K562 (cell line): ENCODE results near the gene TPO. TPM values are rescaled to one million over a fixed set of nuclear protein-coding genes. Genes with fewer than 3 reads are reported as not detected.

Experiments
- ATAC-seq: fragments of 200-7000 bp; cut with Tn5 transposase; 3 replicates; pipeline ENCODE4 v1.9.1; 2020; ENCODE audit warnings: moderate library complexity
- BruUV-seq: library from RNA; stranded (reverse); fragments of 400-500 nt; replicated peaks from 2 replicates; lab custom pipeline; 2021; lab: Mats Ljungman, UMichigan
- CTCF ChIA-PET: fragments of 300-600 bp; formaldehyde crosslinking; extraction: SDS; loops from one replicate; lab custom pipeline; 2021; ENCODE audit warnings: low intra/inter-chr PET ratio; lab: Yijun Ruan, JAX
- POLR2A ChIA-PET: fragments of 300-600, 350-650 bp; sonication (Branson Sonifier 250); formaldehyde crosslinking; extraction: SDS; loops from one replicate; lab custom pipeline; 2021; ENCODE audit warnings: antibody characterized with exemption, inconsistent platforms; lab: Yijun Ruan, JAX
- DNase-seq, 4 experiments: peaks; one replicate each; pipeline versions ENCODE4 v3.0.0 to v3.0.0-alpha.2; 2011 to 2018; ENCODE audit warnings: low spot score in 3 of 4, mixed read lengths in 3 of 4; ENCODE audit errors: extremely low read depth in 1 of 4
- FAIRE-seq: peaks from 2 replicates; lab custom pipeline; 2011; peaks lifted over from hg19 to GRCh38; lab: Jason Lieb, UNC
- H2AFZ ChIP-seq: 2 replicates; pipeline ENCODE4 v1.6.0; 2011; ENCODE audit warnings: low read depth, low read length, control low read depth, inconsistent platforms
- H3K27ac ChIP-seq: fragments of 200-600 bp; 3 replicates; pipeline ENCODE4 v1.8.0; 2011; ENCODE audit warnings: low read depth, mild to moderate bottlenecking, control low read depth, inconsistent platforms, low read length, moderate library complexity, mixed read lengths; ENCODE audit errors: extremely low read depth
- H3K27me3 ChIP-seq, 2 experiments: fragments of 300-600 bp in 1 of 2; 2 replicates in 1 of 2; 3 replicates in 1 of 2; pipeline versions ENCODE4 v1.6.0 to v1.8.0; 2011; ENCODE audit warnings: inconsistent platforms in 2 of 2, low read length in 2 of 2, mild to moderate bottlenecking in 1 of 2, mixed read lengths in 1 of 2, moderate library complexity in 1 of 2; ENCODE audit not compliant: control insufficient read depth in 2 of 2, insufficient read depth in 2 of 2
- H3K36me3 ChIP-seq: fragments of 300-600 bp; 3 replicates; pipeline ENCODE4 v1.8.0; 2011; ENCODE audit warnings: mild to moderate bottlenecking, low read length, inconsistent platforms; ENCODE audit not compliant: control insufficient read depth, insufficient read depth
- H3K4me1 ChIP-seq, 2 experiments: fragments of 200-600 bp in 1 of 2; replicated peaks in 1 of 2; 2 replicates in 1 of 2; 3 replicates in 1 of 2; pipeline versions ENCODE4 v1.5.1 to v1.8.0; 2011; ENCODE audit warnings: inconsistent platforms in 2 of 2, low read length in 2 of 2, mild to moderate bottlenecking in 1 of 2, mixed read lengths in 1 of 2, moderate library complexity in 1 of 2; ENCODE audit not compliant: control insufficient read depth in 2 of 2, insufficient read depth in 2 of 2
- H3K4me2 ChIP-seq: 2 replicates; pipeline ENCODE4 v1.6.1; 2011; ENCODE audit warnings: low read length, control low read depth, inconsistent platforms, mixed read lengths; ENCODE audit not compliant: insufficient read depth
- H3K4me3 ChIP-seq: fragments of 200-600 bp; sonication (generic), shearing (Covaris generic); 2 replicates; pipeline ENCODE4 v1.5.1; 2016; ENCODE audit warnings: control low read depth, inconsistent platforms
- H3K79me2 ChIP-seq: fragments of 200-600 bp; 3 replicates; pipeline ENCODE4 v1.8.0; 2011; ENCODE audit warnings: low read length, inconsistent platforms; ENCODE audit not compliant: control insufficient read depth, insufficient read depth
- H3K9ac ChIP-seq, 2 experiments: 2 replicates each; pipeline versions ENCODE4 v1.6.0 to v1.6.1; 2011; ENCODE audit warnings: low read depth in 2 of 2, low read length in 2 of 2, control low read depth in 1 of 2, inconsistent platforms in 1 of 2, mild to moderate bottlenecking in 1 of 2, mixed read lengths in 1 of 2; ENCODE audit not compliant: insufficient read depth in 1 of 2
- H3K9me1 ChIP-seq: one replicate; pipeline ENCODE4 v1.6.0; 2011; ENCODE audit warnings: inconsistent platforms, mild to moderate bottlenecking, low read length, moderate library complexity; ENCODE audit not compliant: control insufficient read depth, insufficient read depth
- H3K9me3 ChIP-seq: replicated peaks from 2 replicates; pipeline ENCODE4 v1.5.1; 2011; ENCODE audit warnings: low read depth, low read length, inconsistent platforms; ENCODE audit not compliant: control insufficient read depth, insufficient read depth
- H4K20me1 ChIP-seq: replicated peaks from 2 replicates; pipeline ENCODE4 v1.6.1; 2011; ENCODE audit warnings: low read length, inconsistent platforms, mixed read lengths; ENCODE audit not compliant: control insufficient read depth, insufficient read depth
- ASH1L ChIP-seq: fragments of 450-650 bp; IDR thresholded peaks from 2 replicates; pipeline ENCODE4 v1.6.1; 2018; ENCODE audit warnings: borderline replicate concordance, mild to moderate bottlenecking, low read depth; ENCODE audit not compliant: partially characterized antibody
- E4F1 ChIP-seq: fragments of 250-450 bp; sonication (Bioruptor Pico); IDR thresholded peaks from 2 replicates; pipeline ENCODE4 v1.5.0; 2021; ENCODE audit warnings: mild to moderate bottlenecking, borderline replicate concordance
- ELF1 ChIP-seq: fragments of 200-800 bp; sonication (Bioruptor generic); IDR thresholded peaks from 2 replicates; pipeline ENCODE4 v1.6.1; 2016; ENCODE audit warnings: missing genetic modification characterization, missing compliant biosample characterization
- FOXK2 ChIP-seq, 2 experiments: fragments of 450-650 bp; IDR thresholded peaks in 1 of 2; conservative IDR thresholded peaks in 1 of 2; 2 replicates each; pipeline ENCODE4 v1.6.1; 2016; ENCODE audit warnings: low read depth in 2 of 2, mild to moderate bottlenecking in 1 of 2
- KDM4B ChIP-seq, 2 experiments: fragments of 450-650 bp in 1 of 2; sonication (generic) in 1 of 2; IDR thresholded peaks; 2 replicates each; pipeline ENCODE4 v1.6.1; 2016 to 2017; ENCODE audit warnings: borderline replicate concordance in 2 of 2, antibody characterized with exemption in 1 of 2, low read depth in 1 of 2, mild to moderate bottlenecking in 1 of 2
- MECOM ChIP-seq: fragments of 250-450 bp; sonication (Bioruptor Pico); IDR thresholded peaks from 2 replicates; pipeline ENCODE4 v1.8.0; 2022; ENCODE audit warnings: inconsistent platforms
- OTX1 ChIP-seq: fragments of 450-650 bp; formaldehyde crosslinking; IDR thresholded peaks from 2 replicates; pipeline ENCODE4 v1.4.0; 2022; ENCODE audit warnings: mild to moderate bottlenecking
- PHF8 ChIP-seq: fragments of 200-600 bp; sonication (generic); IDR thresholded peaks from 2 replicates; pipeline ENCODE4 v1.6.1; 2012; ENCODE audit warnings: mixed run types, mild to moderate bottlenecking, inconsistent platforms, low read length, moderate library complexity, borderline replicate concordance
- SMAD1 ChIP-seq: fragments of 150-350 bp; IDR thresholded peaks from 2 replicates; pipeline ENCODE4 v1.6.1; 2014; ENCODE audit warnings: low read length, low read depth; ENCODE audit not compliant: partially characterized antibody
- SPI1 ChIP-seq: IDR thresholded peaks from 2 replicates; pipeline ENCODE4 v1.6.1; 2011; ENCODE audit warnings: low read depth, low read length, control low read depth, borderline replicate concordance
- TEAD1 ChIP-seq, 2 experiments: fragments of 450-650 bp in 1 of 2; sonication (generic) in 1 of 2; formaldehyde crosslinking; IDR thresholded peaks; 2 replicates each; pipeline versions ENCODE4 v1.4.0 to v1.8.0; 2020 to 2022; ENCODE audit warnings: mild to moderate bottlenecking in 2 of 2, missing genetic modification reagents in 1 of 2
- ZBTB1 ChIP-seq: sonication (generic); formaldehyde crosslinking; IDR thresholded peaks from 2 replicates; pipeline ENCODE4 v1.8.1; 2023; ENCODE audit warnings: missing genetic modification reagents, low read depth, mild to moderate bottlenecking, borderline replicate concordance
- ZHX1 ChIP-seq: fragments of 150-350 bp; conservative IDR thresholded peaks from 2 replicates; pipeline ENCODE4 v1.6.1; 2014; ENCODE audit warnings: low read length
- WGBS: fragments of 100-300 bp; shearing (Covaris generic); methylation state at CpG from one replicate; pipeline ENCODE4 v1.1.6; 2016; ENCODE audit warnings: low coverage, mixed read lengths; ENCODE audit not compliant: insufficient coverage; ENCODE audit errors: missing lambda C conversion rate; 5-methylcytosine and 5-hydroxymethylcytosine counted together
- in situ Hi-C: fragments of 300-500 bp; cut with MboI; formaldehyde crosslinking; loops from 4 replicates; pipeline ENCODE4 v1.15.0; 2018; ENCODE audit warnings: inconsistent platforms, mixed read lengths
- intact Hi-C: fragments of 100-400 bp; cut with micrococcal nuclease; formaldehyde crosslinking; loops from 2 replicates; pipeline ENCODE4 v1.14.2; 2022
- polyA plus RNA-seq, 8 experiments: library from polyadenylated mRNA; depleted of rRNA in 4 of 8; stranded (reverse) in 5 of 8; unstranded in 3 of 8; fragments of >200 nt; fragmentation: Nextera tagmentation in 2 of 8; fragmentation: Illumina TruSeq in 1 of 8; extraction: Ambion mirVana in 2 of 8; extraction: Trizol in 1 of 8; gene quantifications; 2 replicates each; pipeline versions ENCODE4 v1.2.1 to v1.2.3, GENCODE V29; 2011 to 2014; ENCODE audit warnings: inconsistent platforms in 1 of 8, missing spikeins in 1 of 8
- total RNA-seq, 7 experiments: library from RNA; depleted of rRNA in 6 of 7; stranded (reverse); fragments of >200 nt in 6 of 7; fragmentation: Illumina TruSeq in 2 of 7; extraction: Trizol in 2 of 7; gene quantifications; 2 replicates each; pipeline versions ENCODE4 v1.2.1 to v1.2.3, GENCODE V29; 2011 to 2021; ENCODE audit warnings: low replicate concordance in 1 of 7

Gene TPO
- total and polyA plus RNA-seq, 9 of the 15 experiments (the other 6 are each of a cell fraction or from before 2014, with no cell fraction given): not detected

- Histone ChIP-seq H2AFZ (no peak overlapping the region), H3K9ac (no peak overlapping the region), H3K4me3 (no peak overlapping the region), H4K20me1 (no peaks in the 10 kb centered on the region), H3K9me3 (no peaks in the 10 kb centered on the region), H3K4me2 (no peak overlapping the region), H3K9me1 (no peaks in the 10 kb centered on the region)
- FAIRE-seq (no peak), ATAC-seq (no peak)
- ChIA-PET POLR2A (interaction anchor here (0.7 kb wide), 1 partner anchor 14 kb away, joined by 4 read pairs; no protein-coding TSS in a partner anchor), CTCF (no interaction called here)
- no TSS peak for BruUV-seq
- intact Hi-C loops: no loop called here
- no peak for TF ChIP-seq KDM4B (IDR thresholded peaks at IDR 0.05; ENCODE audit: borderline replicate concordance in 2 of 2, low read depth in 1 of 2)
- no peak for TF ChIP-seq ZBTB1 (CRISPR knock-in tag)
- TF ChIP-seq SMAD1: no peak
- no peak for TF ChIP-seq E4F1 (CRISPR knock-in tag)
- TF ChIP-seq PHF8: no peak
- no peak for TF ChIP-seq ZHX1
- no peak for TF ChIP-seq ASH1L
- no peak for TF ChIP-seq SPI1
- no peak for TF ChIP-seq TEAD1 (CRISPR knock-in tag; IDR thresholded peaks at IDR 0.05)
- no peak for TF ChIP-seq OTX1 (CRISPR knock-in tag)
- TF ChIP-seq FOXK2 (conservative IDR thresholded peaks at IDR 0.05 in 1 of 2, IDR thresholded peaks at IDR 0.05 in 1 of 2; ENCODE audit: low read depth in 2 of 2): no peak
- TF ChIP-seq ELF1: no peak
- TF ChIP-seq MECOM (CRISPR knock-in tag): no peak
- TF ChIP-seq, all 486 proteins: peak for 0
- WGBS: 0% methylated on average over 13 of the region's 17 CpGs
- Histone ChIP-seq H3K79me2 (no peaks in the 10 kb centered on the region), H3K27ac (no peak overlapping the region), H3K36me3 (no peaks in the 10 kb centered on the region), H3K4me1 (no peaks in the 10 kb centered on the region; a peak in 1 of 5 replicates), H3K27me3 (peaks cover 7 to 47% of the 10 kb centered on the region in 2 experiments; a peak in 4 of 5 replicates)
- in situ Hi-C loops: no loop called here
- no peak for DNase-seq
Observed at GRCh38 chr2:1586923-1587840, 173.9 kb downstream of the TPO start.
